Left ventricle myocardium inferior (tissue), 1 donor: ENCODE results near the gene OR2D2. TPM values are rescaled to one million over a fixed set of nuclear protein-coding genes. Genes with fewer than 3 reads are reported as not detected.

Experiments used
- DNase-seq: peaks from one replicate; pipeline ENCODE4 v3.0.0-alpha.2; 2020
- H3K27ac ChIP-seq: fragments of 200-600 bp; replicated peaks from 2 replicates; pipeline ENCODE4 v1.8.0; 2021
- H3K27me3 ChIP-seq: fragments of 200-600 bp; 2 replicates; pipeline ENCODE4 v1.8.0; 2021; ENCODE audit warnings: low read depth
- H3K36me3 ChIP-seq: fragments of 200-600 bp; 2 replicates; pipeline ENCODE4 v1.8.0; 2021
- H3K4me1 ChIP-seq: fragments of 200-600 bp; 2 replicates; pipeline ENCODE4 v1.8.0; 2021
- H3K4me3 ChIP-seq: fragments of 200-600 bp; 2 replicates; pipeline ENCODE4 v1.8.0; 2021; ENCODE audit warnings: mild to moderate bottlenecking, moderate library complexity
- H3K9me3 ChIP-seq: fragments of 200-600 bp; replicated peaks from 2 replicates; pipeline ENCODE4 v1.8.0; 2021
- CTCF ChIP-seq: fragments of 200-600 bp; IDR thresholded peaks from 2 replicates; pipeline ENCODE4 v1.8.0; 2021; ENCODE audit warnings: antibody characterized with exemption, mild to moderate bottlenecking, borderline replicate concordance
- intact Hi-C: fragments of 100-400 bp; cut with micrococcal nuclease; formaldehyde crosslinking; loops from one replicate; pipeline ENCODE4 v1.11.0; 2022
- long read RNA-seq: library from polyadenylated mRNA; unstranded; transcript quantifications from one replicate; pipeline ENCODE4 v2.0.0, GENCODE V29; 2021
- total RNA-seq: library from RNA; stranded (reverse); fragmentation: NEBNext Ultra II Directional; extraction: Animal tissue kit (Norgen Biotek cat#: 25700); gene quantifications from one replicate; pipeline ENCODE4 v1.2.1, GENCODE V29; 2021
- donor health status: DM: no; HTN: yes; CAD: no; lungs with severe emphysema.

Gene OR2D2, protein sequence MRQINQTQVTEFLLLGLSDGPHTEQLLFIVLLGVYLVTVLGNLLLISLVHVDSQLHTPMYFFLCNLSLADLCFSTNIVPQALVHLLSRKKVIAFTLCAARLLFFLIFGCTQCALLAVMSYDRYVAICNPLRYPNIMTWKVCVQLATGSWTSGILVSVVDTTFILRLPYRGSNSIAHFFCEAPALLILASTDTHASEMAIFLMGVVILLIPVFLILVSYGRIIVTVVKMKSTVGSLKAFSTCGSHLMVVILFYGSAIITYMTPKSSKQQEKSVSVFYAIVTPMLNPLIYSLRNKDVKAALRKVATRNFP
- not detected for total RNA-seq
- long read RNA-seq: 0 reads

DNA sequence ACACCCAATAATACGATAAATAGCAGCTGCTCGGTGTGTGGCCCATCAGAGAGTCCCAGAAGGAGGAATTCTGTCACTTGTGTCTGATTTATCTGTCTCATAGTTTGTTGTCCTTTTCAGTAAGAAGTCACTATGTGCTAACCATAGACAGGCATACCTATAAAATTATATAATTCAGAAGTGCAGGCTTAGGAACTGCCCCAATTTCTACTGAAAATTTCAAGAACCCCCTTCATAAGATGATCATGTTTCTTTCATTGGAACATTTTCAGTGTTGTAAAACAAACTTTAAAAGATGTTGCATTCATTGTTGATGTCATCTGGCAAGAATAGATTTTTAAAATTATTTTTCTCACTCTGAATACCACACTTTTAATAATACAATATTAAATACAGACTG lies at the start of gene OR2D2:
TSS of gene OR2D2 (minus strand) at position 101 of the 400 bp plus-strand sequence. CDS start at position 101, 0 bp downstream.
- intact Hi-C loops: no loop called here
- no peak for DNase-seq
- no peak for TF ChIP-seq CTCF

GRCh38 chr11:6941970-6942369 lies 49.7 kb upstream of the OR2D2 start:
- no peaks in the 10 kb centered on the region for H3K9me3 ChIP-seq
- H3K4me1 ChIP-seq: no peaks in the 10 kb centered on the region
- no peak for DNase-seq
- H3K36me3 ChIP-seq: no peaks in the 10 kb centered on the region
- H3K27me3 ChIP-seq: no peaks in the 10 kb centered on the region
- TF ChIP-seq CTCF: no peak
- H3K4me3 ChIP-seq: no peak overlapping the region
- no peak overlapping the region for H3K27ac ChIP-seq
- intact Hi-C loops: no loop called here

More for the DNA sequence above, at the start of gene OR2D2:
- Histone ChIP-seq H3K27ac (no peak within 1 kb of the TSS), H3K4me3 (no peak within 1 kb of the TSS), H3K27me3 (no peaks in the 10 kb centered on the region), H3K4me1 (no peaks in the 10 kb centered on the region), H3K36me3 (no peaks in the 10 kb centered on the region), H3K9me3 (peaks cover 10% of the 10 kb centered on the region)

- Histone ChIP-seq H3K27ac (no peak overlapping the region), H3K4me3 (no peak overlapping the region), H3K9me3 (no peaks in the 10 kb centered on the region), H3K36me3 (no peaks in the 10 kb centered on the region), H3K27me3 (peaks cover 26% of the 10 kb centered on the region), H3K4me1 (peaks cover 5% of the 10 kb centered on the region)
- DNase-seq: no peak
- no peak for TF ChIP-seq CTCF
- intact Hi-C loops: no loop called here
Observed at GRCh38 chr11:6932145-6932544, 39.8 kb upstream of the OR2D2 start.

DNA sequence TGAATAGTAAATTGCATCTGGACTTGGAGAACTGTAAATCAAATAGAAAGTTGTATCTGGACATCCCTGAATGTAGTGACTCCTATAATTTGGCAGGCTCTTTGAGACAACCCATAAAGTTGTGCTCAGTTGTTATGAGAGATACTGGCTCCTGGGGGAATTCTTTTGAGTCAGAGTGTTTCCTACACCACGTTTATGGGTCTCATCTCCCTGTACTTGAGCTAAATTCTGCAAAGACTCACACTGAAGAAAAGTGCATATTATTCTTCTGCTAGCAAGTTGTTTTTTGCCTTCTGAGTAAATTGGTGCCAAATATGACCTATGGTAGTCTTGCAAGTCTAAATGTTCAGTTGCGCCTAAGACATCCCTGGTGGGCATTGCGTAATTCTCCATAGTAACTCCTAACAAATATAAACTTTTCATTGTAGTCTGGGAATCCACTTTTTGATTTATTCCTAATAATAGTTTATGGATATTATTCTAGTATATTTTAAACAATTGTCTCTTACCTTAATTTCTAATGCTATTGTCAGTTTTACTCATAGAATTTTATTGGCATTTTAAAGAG lies 38.9 kb upstream of the OR2D2 start:
- no peak for DNase-seq
- Histone ChIP-seq H3K4me1 (peaks cover 13% of the 10 kb centered on the region), H3K9me3 (no peaks in the 10 kb centered on the region), H3K27me3 (peaks cover 33% of the 10 kb centered on the region), H3K4me3 (no peak overlapping the region), H3K36me3 (no peaks in the 10 kb centered on the region), H3K27ac (no peak overlapping the region)
- intact Hi-C loops: no loop called here
- no peak for TF ChIP-seq CTCF

DNA sequence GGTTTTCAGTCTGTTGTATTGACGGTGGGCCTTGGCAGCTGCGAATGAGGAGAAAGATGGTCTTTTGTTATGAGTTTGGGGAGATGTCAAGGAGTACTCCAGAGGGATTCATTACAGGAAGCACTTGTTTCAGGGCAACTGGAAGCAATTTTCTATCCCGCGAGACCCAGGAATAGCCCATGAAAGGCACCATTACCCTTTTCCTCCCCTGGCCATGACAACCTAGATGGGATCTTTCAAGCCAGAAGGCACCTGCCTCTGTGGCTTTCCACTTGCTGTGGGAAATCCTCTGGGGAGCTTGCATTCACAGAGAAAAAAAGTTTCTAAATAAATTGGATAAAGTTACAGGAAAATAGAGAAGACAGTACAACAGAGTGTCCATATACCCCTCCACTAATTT lies 36.6 kb upstream of the OR2D2 start:
- DNase-seq: no peak
- intact Hi-C loops: no loop called here
- Histone ChIP-seq H3K27me3 (peaks cover 33% of the 10 kb centered on the region), H3K36me3 (no peaks in the 10 kb centered on the region), H3K9me3 (no peaks in the 10 kb centered on the region), H3K4me1 (peaks cover 17% of the 10 kb centered on the region), H3K27ac (no peak overlapping the region), H3K4me3 (no peak overlapping the region)
- TF ChIP-seq CTCF: no peak
